Fibroblast of villous mesenchyme (primary cell): ENCODE results near the gene SF3A2. TPM values are rescaled to one million over a fixed set of nuclear protein-coding genes. Genes with fewer than 3 reads are reported as not detected.
A peak's percentile ranks its signal among the peaks of the same experiment; 100 is the strongest.

Experiments used
- DNase-seq: peaks from one replicate; pipeline ENCODE4 v3.0.0-alpha.2; 2010; ENCODE audit warnings: low read depth
- H3K4me3 ChIP-seq: 2 replicates; pipeline ENCODE4 v1.5.1; 2011; ENCODE audit warnings: low read depth, mild to moderate bottlenecking, low read length
- total RNA-seq: library from RNA; depleted of rRNA; stranded (reverse); fragments of >200 nt; gene quantifications from 2 replicates; pipeline ENCODE4 v1.2.3, GENCODE V29; 2012
- TF ChIP-seq, protein P1 (sequence below): IDR thresholded peaks from 2 replicates; pipeline ENCODE4 v1.5.1; 2012; ENCODE audit warnings: low read depth, mild to moderate bottlenecking, low read length; ENCODE audit not compliant: insufficient read depth

The SF3A2 gene
- total RNA-seq, 1 donor: 24.6 TPM

DNA sequence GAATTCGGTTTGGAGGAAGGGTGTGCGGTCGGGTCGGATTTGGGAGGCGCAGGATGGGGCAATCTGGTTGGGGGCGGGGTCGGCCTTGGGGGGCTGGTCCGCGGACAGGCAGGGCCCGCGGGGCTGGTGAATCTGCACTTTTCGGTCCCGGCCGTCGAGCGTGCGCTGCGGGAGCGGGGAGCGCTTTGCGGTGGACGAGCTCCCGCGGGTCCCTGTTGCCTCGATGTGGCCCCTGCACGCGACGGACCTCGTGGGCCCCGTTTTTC, 33.5 kb downstream of the SF3A2 start:
- TF ChIP-seq, protein P1, sequence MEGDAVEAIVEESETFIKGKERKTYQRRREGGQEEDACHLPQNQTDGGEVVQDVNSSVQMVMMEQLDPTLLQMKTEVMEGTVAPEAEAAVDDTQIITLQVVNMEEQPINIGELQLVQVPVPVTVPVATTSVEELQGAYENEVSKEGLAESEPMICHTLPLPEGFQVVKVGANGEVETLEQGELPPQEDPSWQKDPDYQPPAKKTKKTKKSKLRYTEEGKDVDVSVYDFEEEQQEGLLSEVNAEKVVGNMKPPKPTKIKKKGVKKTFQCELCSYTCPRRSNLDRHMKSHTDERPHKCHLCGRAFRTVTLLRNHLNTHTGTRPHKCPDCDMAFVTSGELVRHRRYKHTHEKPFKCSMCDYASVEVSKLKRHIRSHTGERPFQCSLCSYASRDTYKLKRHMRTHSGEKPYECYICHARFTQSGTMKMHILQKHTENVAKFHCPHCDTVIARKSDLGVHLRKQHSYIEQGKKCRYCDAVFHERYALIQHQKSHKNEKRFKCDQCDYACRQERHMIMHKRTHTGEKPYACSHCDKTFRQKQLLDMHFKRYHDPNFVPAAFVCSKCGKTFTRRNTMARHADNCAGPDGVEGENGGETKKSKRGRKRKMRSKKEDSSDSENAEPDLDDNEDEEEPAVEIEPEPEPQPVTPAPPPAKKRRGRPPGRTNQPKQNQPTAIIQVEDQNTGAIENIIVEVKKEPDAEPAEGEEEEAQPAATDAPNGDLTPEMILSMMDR: no peak
- H3K4me3 ChIP-seq: peak overlapping the region; percentile 99
- peak; percentile 34 for DNase-seq

DNA sequence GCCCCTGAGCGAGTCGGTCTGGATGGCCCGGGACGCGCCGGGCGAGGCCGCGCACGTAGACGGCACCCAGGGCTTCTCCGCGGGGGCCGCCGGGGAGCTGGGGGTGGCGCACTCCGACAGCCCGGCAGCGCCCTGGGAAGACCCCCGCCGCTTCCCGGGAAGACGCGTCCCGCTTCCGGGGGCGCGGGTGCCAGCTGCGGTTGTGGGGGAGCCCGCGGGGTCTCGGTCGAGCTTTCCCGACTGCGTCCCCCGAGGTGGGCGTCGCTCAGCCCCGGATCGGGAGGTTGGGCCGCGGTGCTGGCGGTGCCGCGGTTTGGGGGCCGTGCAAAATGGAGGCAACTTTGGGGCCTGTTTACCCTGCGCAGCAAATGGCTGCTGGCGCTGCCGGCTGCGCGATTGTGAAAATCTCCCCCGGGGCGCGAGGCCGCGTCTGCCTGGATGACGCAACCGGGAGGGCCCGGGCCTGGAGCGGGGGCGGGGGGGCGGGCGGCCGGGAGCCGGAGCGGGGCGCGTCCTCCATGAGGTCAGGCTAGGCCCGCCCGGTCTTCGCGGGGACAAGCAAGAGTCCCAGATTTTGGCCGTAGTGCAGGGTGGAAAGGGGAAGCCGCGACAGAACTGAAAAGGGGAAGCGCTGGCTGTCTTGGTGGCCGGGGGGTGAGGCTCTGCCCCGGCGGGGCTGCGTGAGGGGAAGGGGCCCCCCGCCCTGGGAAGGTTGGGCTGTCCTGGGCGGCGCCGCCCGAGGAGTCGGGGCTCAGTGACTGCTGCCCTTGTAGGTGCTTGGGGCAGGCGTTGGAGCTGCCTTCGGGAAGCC, 34.0 kb downstream of the SF3A2 start:
- H3K4me3 ChIP-seq: peak overlapping the region; percentile 99
- TF ChIP-seq, protein P1: no peak
- peak; percentile 91 for DNase-seq

DNA sequence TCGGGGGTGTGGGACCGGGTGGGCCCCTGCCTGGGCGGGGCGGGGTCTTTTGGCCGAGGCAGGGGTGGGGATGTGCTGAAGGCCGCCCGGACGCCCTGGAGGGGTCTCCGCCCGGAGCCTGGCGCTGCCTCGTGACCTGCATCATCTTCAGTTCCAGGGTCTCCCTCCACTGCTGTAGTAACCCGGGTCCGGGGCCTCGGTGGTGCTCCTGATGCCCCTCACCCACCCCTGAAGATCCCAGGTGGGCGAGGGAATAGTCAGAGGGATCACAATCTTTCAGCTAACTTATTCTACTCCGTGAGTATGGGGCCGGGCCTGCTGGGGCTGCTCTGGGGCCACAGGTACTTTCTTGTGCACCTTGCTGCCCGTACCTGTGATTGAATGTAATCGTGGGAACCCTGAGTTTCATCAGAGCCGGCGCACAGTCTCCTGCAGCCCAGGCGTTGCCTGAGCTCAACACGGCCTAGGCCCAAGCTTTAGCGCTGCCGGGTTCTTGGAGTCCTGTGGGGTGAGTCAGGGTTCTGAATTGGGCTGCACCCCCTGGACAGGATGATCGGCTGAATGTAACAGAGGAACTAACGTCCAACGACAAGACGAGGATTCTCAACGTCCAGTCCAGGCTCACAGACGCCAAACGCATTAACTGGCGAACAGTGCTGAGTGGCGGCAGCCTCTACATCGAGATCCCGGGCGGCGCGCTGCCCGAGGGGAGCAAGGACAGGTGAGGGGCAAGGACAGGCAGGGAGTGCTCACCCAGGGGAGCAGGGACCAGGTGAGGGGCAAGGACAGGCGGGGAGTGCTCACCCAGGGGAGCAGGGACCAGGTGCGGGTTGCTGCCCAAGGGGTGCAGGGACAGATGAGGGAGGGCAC, 34.8 kb downstream of the SF3A2 start:
- DNase-seq: peak; percentile 75
- TF ChIP-seq, protein P1: no peak
- H3K4me3 ChIP-seq: peak overlapping the region; percentile 99

DNA sequence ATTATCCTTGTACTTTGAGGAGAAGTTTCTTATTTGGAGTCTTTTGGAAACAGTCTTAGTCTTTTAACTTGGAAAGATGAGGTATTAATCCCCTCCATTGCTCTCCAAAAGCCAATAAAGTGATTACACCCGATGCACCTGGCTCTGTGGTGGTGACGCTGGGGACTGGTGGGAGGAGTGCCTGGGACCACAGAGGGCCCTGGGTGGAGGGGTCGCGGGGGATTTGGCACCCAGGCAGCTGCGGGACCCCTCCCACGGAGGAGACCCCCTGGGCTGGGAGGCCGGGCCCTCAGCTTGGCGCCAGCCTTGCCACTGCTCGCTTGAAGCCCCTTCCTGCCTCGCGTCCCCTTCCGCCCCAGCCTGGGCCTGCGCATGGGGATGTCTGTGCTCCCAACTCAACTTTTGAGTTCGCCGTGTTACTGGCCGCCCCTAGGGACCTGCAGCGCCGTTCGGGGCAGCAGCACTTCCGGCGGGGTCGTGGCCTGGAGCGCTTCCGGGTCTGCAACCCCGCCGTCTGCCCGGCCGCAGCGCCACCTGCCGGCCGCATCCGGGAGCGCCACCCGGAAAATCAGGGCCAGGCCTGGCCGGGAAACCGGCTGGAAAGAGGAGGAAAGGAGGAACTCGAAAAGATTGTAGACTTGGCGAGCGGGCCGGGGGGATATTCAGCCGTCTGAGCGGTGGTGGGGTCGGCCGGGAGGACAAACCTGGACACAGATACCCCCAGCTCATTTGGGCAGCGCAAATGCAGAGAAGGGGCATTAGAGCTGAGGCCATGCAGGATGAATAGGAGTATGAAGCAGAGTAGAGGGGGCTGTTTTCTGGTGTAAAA, 36.9 kb downstream of the SF3A2 start:
- TF ChIP-seq, protein P1: peak; percentile 87
- peak overlapping the region; percentile 44 for H3K4me3 ChIP-seq
- DNase-seq: peak; percentile 80

DNA sequence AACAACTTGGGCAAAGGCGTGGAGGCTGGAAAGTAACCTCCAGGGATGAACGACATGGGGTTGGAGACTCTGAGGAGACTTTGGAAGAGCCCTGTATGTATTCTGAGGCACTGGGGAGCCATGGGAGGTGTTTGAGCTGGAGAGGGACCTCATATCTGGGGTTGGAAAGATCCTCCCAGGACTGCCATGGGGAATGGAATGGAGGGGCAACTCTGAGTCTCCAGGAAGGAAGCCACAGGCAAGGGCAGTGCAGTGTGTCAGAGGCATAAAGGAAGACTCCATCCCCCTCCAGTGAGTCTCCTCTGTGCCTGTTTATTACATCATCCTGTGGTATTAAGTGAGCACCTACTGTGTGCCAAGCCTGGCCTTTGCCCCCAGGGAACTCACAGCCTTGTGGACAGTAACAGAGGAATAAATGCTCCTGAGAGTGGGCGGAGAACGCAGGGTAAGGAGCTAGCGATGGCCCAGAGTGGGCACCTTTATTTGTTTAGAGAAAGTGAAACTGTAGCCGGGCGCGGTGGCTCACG, 37.6 kb downstream of the SF3A2 start:
- TF ChIP-seq, protein P1: no peak
- DNase-seq: no peak
- peak overlapping the region; percentile 43 for H3K4me3 ChIP-seq

DNA sequence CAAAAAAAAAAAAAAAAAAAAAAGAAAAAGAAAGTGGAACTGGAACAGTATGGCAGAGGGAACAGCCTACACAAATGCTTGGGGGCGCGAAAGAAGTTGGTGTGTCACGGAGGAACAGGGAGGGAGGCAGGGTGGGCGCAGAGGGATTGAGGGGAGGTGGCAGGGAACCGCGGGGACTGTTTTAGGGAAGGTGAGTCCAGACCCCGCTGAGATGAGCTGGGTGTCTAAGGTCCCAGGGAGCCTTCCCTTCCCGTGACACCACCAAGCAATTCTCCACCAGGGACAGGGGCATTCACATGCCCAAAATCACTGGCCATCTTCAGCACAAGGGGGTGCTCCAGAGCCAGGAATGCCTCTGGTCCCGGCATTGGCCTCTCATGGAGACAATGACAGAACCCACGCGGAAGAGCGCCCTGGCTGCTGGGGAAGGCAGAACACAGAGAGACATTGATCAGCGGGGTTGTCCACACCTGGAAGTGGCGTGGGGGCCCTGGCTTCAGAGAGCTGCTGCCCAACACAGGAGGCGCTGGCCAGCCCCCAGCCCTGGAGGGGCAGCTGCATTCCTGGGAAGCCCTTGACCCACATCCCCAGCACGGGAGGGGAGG, 38.4 kb downstream of the SF3A2 start:
- TF ChIP-seq, protein P1: peak; percentile 59
- no peak overlapping the region for H3K4me3 ChIP-seq
- peak; percentile 63 for DNase-seq
